ENCODE data around the gene ZNF559.

The ZNF559 gene

DNA sequence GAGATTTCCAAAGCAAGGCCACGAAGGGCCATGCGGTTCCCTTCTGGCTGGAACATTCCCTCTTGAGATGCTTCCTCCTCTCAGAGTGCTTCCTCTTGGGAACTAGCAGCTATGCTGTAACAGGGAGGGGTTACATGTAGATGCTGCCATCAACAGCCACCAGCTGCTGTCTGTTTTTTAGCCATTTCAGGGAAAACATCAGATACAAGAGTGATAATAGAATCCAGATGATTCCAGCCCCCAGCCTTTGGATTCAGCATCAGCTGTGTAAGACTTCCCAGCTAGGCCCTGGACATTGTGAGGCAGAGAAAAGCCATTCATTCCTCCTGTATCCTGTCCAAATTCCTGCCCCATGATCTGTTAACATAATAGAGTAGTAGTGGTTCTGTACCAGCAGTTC, 30.7 kb downstream of the ZNF559 start:
- no peak for DNase-seq

DNA sequence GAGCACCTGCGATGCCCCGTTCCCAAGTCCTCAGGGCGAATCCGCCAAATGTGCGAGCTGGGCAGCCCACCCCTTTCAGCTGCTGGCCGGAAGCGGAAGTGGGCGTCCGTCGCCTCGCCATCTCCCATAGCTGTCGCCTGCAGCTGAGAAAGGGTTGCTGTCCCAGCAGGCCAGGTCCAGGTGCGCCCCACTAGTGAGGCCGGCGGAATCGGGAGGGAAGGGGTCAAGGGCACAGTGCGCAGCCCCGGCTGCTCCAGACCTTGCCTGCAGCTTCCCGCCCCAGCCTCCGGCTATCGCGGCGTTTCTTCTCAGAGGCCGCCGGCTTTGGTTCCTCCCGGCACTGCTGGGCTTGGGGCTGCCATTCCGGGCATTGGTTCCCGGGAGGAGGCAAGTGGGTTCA, 38.9 kb downstream of the ZNF559 start, which contains the start of gene ZNF177:
Gene ZNF177, plus strand, starts transcription at position 109 of the 400 bp plus-strand sequence. CDS start 15,299 bp downstream, outside the sequence.
- DNase-seq = peak; percentile 6

DNA sequence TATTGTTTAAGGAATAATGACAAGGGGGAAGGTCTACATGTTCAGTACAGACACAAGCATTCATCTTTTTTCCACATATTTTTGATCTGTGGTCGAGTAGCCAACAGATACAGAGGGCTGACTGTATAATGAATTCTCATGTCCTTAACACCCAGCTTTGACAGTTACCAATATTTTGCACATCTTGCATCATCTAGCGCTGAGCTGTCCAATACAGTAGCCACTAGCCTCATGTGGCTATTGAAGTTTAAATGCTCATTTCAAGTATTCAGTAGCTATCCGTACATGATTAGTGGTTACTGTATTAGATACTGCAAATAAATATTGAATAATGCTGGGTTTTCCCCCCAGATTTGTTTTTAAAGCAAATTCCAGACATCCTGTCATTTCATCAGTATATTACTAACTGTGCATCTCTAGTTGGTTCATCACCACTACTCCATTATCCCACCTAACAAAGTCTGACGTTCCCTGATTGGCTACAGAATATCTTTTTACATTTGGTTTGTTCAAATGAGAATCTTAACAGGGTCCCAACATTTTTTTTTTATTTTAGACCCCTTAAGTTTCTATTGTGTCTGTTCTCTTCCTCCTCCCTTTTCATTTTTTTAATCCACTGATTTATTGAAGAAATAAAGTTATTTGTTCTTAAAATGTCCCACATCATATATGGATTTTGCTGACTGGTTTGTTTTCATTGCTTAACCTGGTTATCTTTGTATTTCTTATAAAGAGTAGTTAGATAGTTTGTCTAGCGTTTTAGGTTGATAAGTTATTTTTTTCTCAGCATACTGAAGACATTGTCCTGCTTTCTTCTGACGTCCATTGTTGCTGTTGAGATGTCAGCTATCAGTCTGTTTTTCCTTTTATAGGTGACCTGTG, 47.0 kb downstream of the ZNF559 start:
- no peak for DNase-seq

DNA sequence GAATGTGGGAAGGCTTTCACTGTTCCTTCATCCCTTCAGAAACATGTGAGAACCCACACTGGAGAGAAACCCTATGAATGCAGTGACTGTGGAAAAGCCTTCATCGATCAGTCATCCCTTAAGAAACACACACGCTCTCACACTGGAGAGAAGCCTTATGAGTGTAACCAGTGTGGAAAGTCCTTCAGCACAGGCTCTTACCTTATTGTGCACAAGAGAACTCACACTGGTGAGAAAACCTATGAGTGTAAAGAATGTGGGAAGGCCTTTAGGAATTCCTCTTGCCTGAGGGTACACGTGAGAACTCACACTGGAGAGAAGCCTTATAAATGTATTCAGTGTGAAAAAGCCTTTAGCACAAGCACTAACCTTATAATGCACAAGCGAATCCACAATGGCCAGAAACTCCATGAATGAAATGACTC, 57.4 kb downstream of the ZNF559 start:
- no peak for DNase-seq

Measured in fibroblast of skin of abdomen (primary cell).